ENCODE results near the gene ZNF69. TPM values are rescaled to one million over a fixed set of nuclear protein-coding genes. Genes with fewer than 3 reads are reported as not detected.
"Not testable (repeated sequence)": the region's sequence is repeated elsewhere in the genome, so short reads cannot be mapped to it uniquely, and the experiment has no call there.

ZNF69 gene
- total RNA-seq, 1 experiment from 2014 or later: 9.9 TPM

- in situ Hi-C loops (cut with HindIII; ENCODE audit: low sequenced_read_pairs): no loop called here
- no peak for DNase-seq (ENCODE audit: low spot score)
Measured at GRCh38 chr19:11944656-11945055, 57.1 kb downstream of the ZNF69 start.

DNA sequence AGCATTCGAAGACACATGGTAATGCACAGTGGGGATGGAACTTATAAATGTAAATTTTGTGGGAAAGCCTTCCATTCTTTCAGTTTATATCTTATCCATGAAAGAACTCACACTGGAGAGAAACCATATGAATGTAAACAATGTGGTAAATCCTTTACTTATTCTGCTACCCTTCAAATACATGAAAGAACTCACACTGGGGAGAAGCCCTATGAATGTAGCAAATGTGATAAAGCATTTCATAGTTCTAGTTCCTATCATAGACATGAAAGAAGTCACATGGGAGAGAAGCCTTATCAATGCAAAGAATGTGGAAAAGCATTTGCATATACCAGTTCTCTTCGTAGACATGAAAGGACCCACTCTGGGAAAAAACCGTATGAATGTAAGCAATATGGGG is 61.1 kb downstream of the ZNF69 start:
- in situ Hi-C loops (cut with HindIII; ENCODE audit: low sequenced_read_pairs): no loop called here
- no peak for DNase-seq (ENCODE audit: low spot score)

DNA sequence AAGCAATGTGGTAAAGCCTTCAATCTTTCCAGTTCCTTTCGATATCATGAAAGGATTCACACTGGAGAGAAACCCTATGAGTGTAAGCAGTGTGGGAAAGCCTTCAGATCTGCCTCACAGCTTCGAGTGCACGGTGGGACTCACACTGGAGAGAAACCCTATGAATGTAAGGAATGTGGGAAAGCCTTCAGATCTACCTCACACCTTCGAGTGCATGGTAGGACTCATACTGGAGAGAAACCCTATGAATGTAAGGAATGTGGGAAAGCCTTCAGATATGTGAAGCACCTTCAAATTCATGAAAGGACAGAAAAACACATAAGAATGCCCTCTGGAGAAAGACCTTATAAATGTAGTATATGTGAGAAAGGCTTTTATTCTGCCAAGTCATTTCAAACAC is 61.6 kb downstream of the ZNF69 start:
- no peak for DNase-seq (ENCODE audit: low spot score)

GRCh38 chr19:11949614-11950080 is 62.1 kb downstream of the ZNF69 start:
- in situ Hi-C loops (cut with HindIII; ENCODE audit: low sequenced_read_pairs); DNase-seq (ENCODE audit: low spot score): not testable (repeated sequence)

More for the DNA sequence above, 61.6 kb downstream of the ZNF69 start:
- in situ Hi-C loops (cut with HindIII; ENCODE audit: low sequenced_read_pairs): no loop called here

- in situ Hi-C loops (cut with HindIII; ENCODE audit: low sequenced_read_pairs): no loop called here
- DNase-seq (ENCODE audit: low spot score): no peak
Measured at GRCh38 chr19:11950312-11950711, 62.7 kb downstream of the ZNF69 start.

Other genes with a start within 250 kb of the ZNF69 start
- 11.3 and 14.0 TPM in 2 replicates for gene ZNF823, start 148.8 kb upstream of the ZNF69 start, total RNA-seq (2014; rRNA removed; shearing (Covaris generic))
- 0.14 TPM in 1 of 2 replicates, not detected in the other for gene ZNF441, start 120.8 kb upstream of the ZNF69 start, total RNA-seq (2014; rRNA removed; shearing (Covaris generic))
- not detected in 2 replicates for gene ZNF491, start 89.3 kb upstream of the ZNF69 start, total RNA-seq (2014; rRNA removed; shearing (Covaris generic))
- 7.3 and 13.1 TPM in 2 replicates for gene ZNF440, start 73.5 kb upstream of the ZNF69 start, total RNA-seq (2014; rRNA removed; shearing (Covaris generic))
- 0.20 TPM in 1 of 2 replicates, not detected in the other for gene ZNF439, start 39.1 kb upstream of the ZNF69 start, total RNA-seq (2014; rRNA removed; shearing (Covaris generic))
- gene ZNF700, start 37.3 kb downstream of the ZNF69 start, total RNA-seq (2014; rRNA removed; shearing (Covaris generic)): 10.3 and 11.3 TPM in 2 replicates
- gene ZNF763, start 77.3 kb downstream of the ZNF69 start, total RNA-seq (2014; rRNA removed; shearing (Covaris generic)): 0.41 and 0.55 TPM in 2 replicates
- gene ZNF433, start 147.9 kb downstream of the ZNF69 start, total RNA-seq (2014; rRNA removed; shearing (Covaris generic)): 0.43 TPM in 1 of 2 replicates, not detected in the other
- gene ZNF878, start 165.2 kb downstream of the ZNF69 start, total RNA-seq (2014; rRNA removed; shearing (Covaris generic)): 1.4 and 1.9 TPM in 2 replicates
- 1.2 and 2.3 TPM in 2 replicates for gene ZNF844, start 176.9 kb downstream of the ZNF69 start, total RNA-seq (2014; rRNA removed; shearing (Covaris generic))